IMR-90 (cell line): Measurements from ENCODE around the gene GTPBP3.

Source experiments
- BHLHE40 ChIP-seq: fragments of 150-350 bp; IDR thresholded peaks from 2 replicates; pipeline ENCODE4 v1.6.1; 2016; ENCODE audit warnings: mild to moderate bottlenecking, low read depth, low read length
- USF2 ChIP-seq: fragments of 150-350 bp; IDR thresholded peaks from 2 replicates; pipeline ENCODE4 v1.6.1; 2017; ENCODE audit warnings: mild to moderate bottlenecking, antibody characterized with exemption, low read length, low read depth

DNA sequence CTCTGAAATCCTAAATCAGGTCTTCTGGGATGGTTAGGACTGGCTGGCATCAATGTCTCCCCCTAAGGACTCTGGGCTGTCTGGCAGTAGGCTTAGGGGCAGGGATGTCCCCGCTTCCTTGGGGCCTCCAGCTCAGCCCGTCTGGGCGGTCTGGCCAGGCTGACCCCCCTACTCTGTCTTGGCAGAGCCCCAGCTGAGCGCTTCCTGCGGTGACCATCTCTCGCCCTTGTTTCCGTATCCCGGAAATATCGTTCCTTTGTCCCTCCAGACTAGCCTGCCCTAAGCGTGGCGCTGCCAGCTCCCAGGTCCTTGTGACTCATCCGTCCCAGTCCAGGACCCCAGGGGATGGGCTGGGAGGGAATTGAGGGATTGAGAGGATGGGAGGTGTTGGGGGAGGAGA, 11.3 kb downstream of the GTPBP3 start:
- TF ChIP-seq BHLHE40 = no peak
- TF ChIP-seq USF2 = no peak
